PC-3 (cell line): ENCODE measurements around the gene MCU.

ENCODE experiments used
- CTCF ChIP-seq: fragments of 300-600 bp; sonication (generic); conservative IDR thresholded peaks from 2 replicates; pipeline ENCODE4 v1.5.1; 2017; ENCODE audit warnings: antibody characterized with exemption, low read depth, mild to moderate bottlenecking, low read length
- EZH2 ChIP-seq: fragments of 300-600 bp; sonication (generic); IDR thresholded peaks from one replicate; pipeline ENCODE4 v1.6.1; 2017; ENCODE audit warnings: antibody characterized with exemption, mild to moderate bottlenecking, low read length; ENCODE audit not compliant: unreplicated experiment

GRCh38 chr10:72661431-72661830 lies 30.5 kb upstream of the MCU start:
- TF ChIP-seq CTCF (no peak), EZH2 (no peak)
